ENCODE data around the gene ZFPM1. TPM values are rescaled to one million over a fixed set of nuclear protein-coding genes. Genes with fewer than 3 reads are reported as not detected.

The ZFPM1 gene
- total and polyA plus RNA-seq, 2 of the 8 experiments (the other 6 are each of a cell fraction or from before 2014, with no cell fraction given), result 0.74 to 4.8 TPM

DNA sequence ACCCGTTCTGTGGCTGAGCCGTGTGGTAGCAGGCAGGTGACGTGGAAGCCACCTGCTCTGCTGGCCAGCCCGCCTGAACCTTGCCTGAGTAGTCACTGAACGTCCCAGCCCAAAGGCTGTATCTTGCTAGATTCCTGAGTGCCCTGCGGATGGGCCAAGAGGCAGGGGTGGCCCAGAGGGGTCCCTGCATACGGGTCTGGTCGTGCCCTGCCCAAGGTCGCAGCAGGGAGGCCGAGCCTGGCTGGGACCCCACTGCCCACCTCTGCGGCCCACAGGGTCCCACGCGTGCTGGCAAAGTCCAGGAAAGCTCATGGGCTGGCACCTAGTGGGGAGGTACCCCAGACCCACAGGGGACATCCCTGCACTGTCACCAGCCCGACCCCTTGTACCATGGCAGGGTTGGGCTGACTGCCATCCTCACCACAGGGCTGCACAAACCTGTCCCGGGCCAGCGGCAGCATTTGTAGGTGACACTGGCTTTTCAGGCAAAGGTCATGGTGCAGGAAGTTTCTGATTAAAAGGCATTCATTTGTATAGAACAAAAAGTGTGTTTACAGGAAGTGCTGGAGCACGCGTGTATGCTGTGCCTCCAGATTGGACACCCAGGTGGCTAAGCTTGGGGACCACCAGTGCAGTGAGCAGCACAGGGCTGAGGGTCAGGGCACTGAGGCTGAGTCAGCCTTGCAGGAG is 72.0 kb downstream of the ZFPM1 start:
- Histone ChIP-seq H2BK12ac (ENCODE audit: low read depth, low read length) (0 out of 2 replicates have a peak overlapping the region, but pooled peaks have one; percentile 9), H2BK5ac (ENCODE audit: low read depth, low read length) (no peak overlapping the region), H4K5ac (ENCODE audit: insufficient read length, low read depth, low read length) (no peak overlapping the region), H4K20me1 (replicated peaks in 1 of 2; ENCODE audit: control insufficient read depth in 1 of 2, insufficient read depth in 2 of 2, low read length in 2 of 2) (peaks cover 1 to 9% of the 10 kb centered on the region in 2 experiments), H3K36me3 (ENCODE audit: control insufficient read depth in 2 of 4, insufficient read depth in 4 of 4, low read length in 3 of 4) (no peaks in the 10 kb centered on the region), H2AFZ (ENCODE audit: low read length) (no peak overlapping the region), H2BK15ac (ENCODE audit: low read length) (no peak overlapping the region), H3K27ac (ENCODE audit: low read depth, low read length) (no peak overlapping the region), H3K27me3 (replicated peaks in 1 of 4; ENCODE audit: control insufficient read depth in 3 of 4, extremely low read depth in 1 of 4, insufficient read depth in 3 of 4, low read length in 3 of 4) (no peaks in the 10 kb centered on the region), H3K18ac (ENCODE audit: extremely low read depth, low read length) (no peak overlapping the region), H4K8ac (ENCODE audit: extremely low read depth, insufficient read depth, low read length) (0 out of 2 replicates have a peak overlapping the region, but pooled peaks have one; percentile 14), H3K79me1 (ENCODE audit: low read depth, low read length) (no peaks in the 10 kb centered on the region), H3K14ac (ENCODE audit: insufficient read length) (no peak overlapping the region), H3K4me2 (ENCODE audit: insufficient read depth in 1 of 2, low read depth in 2 of 2, low read length in 2 of 2) (no peak overlapping the region), H3K23ac (ENCODE audit: insufficient read length) (no peak overlapping the region), H3K9ac (replicated peaks in 1 of 4; ENCODE audit: extremely low read depth in 1 of 4, low read depth in 3 of 4, low read length in 3 of 4) (no peak overlapping the region), H2AK5ac (ENCODE audit: low read depth, low read length) (no peak overlapping the region), H2BK20ac (ENCODE audit: low read length) (no peak overlapping the region), H3K9me3 (ENCODE audit: insufficient read depth in 2 of 2, low read depth in 1 of 2, low read length in 1 of 2) (no peaks in the 10 kb centered on the region), H4K91ac (replicated peaks; ENCODE audit: insufficient read length, low read length) (no peak overlapping the region), H2BK120ac (replicated peaks; ENCODE audit: low read depth, low read length) (no peak overlapping the region), H3K4ac (replicated peaks; ENCODE audit: insufficient read length, low read depth, low read length) (no peak overlapping the region), H3K4me3 (ENCODE audit: extremely low read depth in 1 of 4, insufficient read depth in 2 of 4, low read depth in 3 of 4, low read length in 4 of 4) (no peak overlapping the region), H3K4me1 (replicated peaks in 1 of 4; ENCODE audit: control insufficient read depth in 3 of 4, insufficient read depth in 4 of 4, low read length in 3 of 4) (peaks cover 0 to 15% (median 7%) of the 10 kb centered on the region in 4 experiments; a peak in 5 of 7 replicates), H3K23me2 (ENCODE audit: low read depth, low read length) (peaks cover 9% of the 10 kb centered on the region; the same call in 1 of the 2 replicates), H3K56ac (replicated peaks; ENCODE audit: insufficient read length, low read depth, low read length) (no peak overlapping the region), H3K79me2 (ENCODE audit: control insufficient read depth in 1 of 2, insufficient read depth in 2 of 2, low read length in 2 of 2) (no peaks in the 10 kb centered on the region)
- DNase-seq (ENCODE audit: low read depth in 1 of 2, low spot score in 2 of 2) (no peak), FAIRE-seq (no peak)
- TF ChIP-seq KDM4A (IDR thresholded peaks at IDR 0.05; ENCODE audit: low read depth, low read length, severe bottlenecking), result no peak
- no peak for TF ChIP-seq BCL11A (IDR thresholded peaks at IDR 0.05; ENCODE audit: low read depth in 2 of 2, low read length in 2 of 2)
- TF ChIP-seq TBP (IDR thresholded peaks at IDR 0.05; ENCODE audit: low read depth, low read length), result no peak
- no peak for TF ChIP-seq POU5F1 (IDR thresholded peaks at IDR 0.05; ENCODE audit: low read depth, low read length)
- ChIA-PET CTCF (ENCODE audit: partially characterized antibody) (interaction anchor here (0.9 to 4.6 kb wide), 4 partner anchors 20 to 81 kb away, joined by 3 to 21 read pairs (median 6); no protein-coding TSS in a partner anchor), POLR2A (ENCODE audit: partially characterized antibody) (interaction anchor here (1.2 kb wide), 2 partner anchors 13 to 27 kb away, joined by 4 read pairs; no protein-coding TSS in a partner anchor)
- WGBS, 2 experiments (ENCODE audit: extremely low coverage in 1 of 2, insufficient coverage in 1 of 2, insufficient read length in 1 of 2, insufficient replicate concordance in 2 of 2, low coverage in 1 of 2, low lambda C conversion rate in 2 of 2, missing lambda C conversion rate in 1 of 2), result 79% methylated on average over 17 of the region's 18 CpGs; no CpG with 5 or more reads in 1 of the 2 experiments
